Measurements from ENCODE around the gene NR4A1. TPM values are rescaled to one million over a fixed set of nuclear protein-coding genes. Genes with fewer than 3 reads are reported as not detected.

NR4A1 gene
- total RNA-seq, 1 donor from 2014 or later, result 2.3 TPM

DNA sequence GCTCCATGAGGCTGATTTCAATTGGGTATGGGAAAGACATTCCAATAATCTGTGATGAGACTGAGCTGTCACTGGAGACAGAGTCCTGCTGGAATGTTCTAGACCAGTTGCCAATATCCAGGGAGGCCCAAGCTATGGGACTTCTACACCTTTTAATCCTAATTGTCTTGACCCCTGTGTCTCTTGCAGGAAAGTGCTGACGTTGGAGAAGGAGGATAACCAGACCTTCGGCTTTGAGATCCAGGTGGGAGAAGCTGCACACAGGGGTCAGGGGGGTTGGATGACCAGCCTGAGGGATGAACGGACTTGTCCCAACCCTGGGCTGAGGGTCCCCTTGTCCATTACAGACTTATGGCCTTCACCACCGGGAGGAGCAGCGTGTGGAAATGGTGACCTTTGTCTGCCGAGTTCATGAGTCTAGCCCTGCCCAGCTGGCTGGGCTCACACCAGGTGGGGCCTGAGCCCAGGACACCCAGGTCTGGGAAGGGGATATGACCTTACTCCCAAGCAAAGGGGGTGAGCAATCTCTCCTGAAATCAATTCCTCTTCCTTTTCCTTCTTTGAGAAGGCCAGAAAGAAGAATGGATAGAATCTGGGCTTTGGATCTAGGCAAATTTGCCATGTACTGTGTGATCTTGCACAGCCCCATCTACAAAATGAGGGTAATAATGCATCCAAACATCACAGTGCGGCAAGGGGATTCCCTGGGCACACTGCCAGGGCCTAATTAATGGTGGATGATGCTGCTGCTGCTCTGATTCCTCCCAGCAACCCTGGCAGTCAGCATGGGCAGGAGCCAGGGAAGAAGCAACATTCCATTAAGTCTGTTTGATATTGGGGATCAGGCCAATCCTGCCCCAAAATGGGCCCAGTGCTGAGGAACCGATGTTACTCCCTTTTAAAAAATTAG is 40.3 kb upstream of the NR4A1 start:
- FAIRE-seq, result no peak

DNA sequence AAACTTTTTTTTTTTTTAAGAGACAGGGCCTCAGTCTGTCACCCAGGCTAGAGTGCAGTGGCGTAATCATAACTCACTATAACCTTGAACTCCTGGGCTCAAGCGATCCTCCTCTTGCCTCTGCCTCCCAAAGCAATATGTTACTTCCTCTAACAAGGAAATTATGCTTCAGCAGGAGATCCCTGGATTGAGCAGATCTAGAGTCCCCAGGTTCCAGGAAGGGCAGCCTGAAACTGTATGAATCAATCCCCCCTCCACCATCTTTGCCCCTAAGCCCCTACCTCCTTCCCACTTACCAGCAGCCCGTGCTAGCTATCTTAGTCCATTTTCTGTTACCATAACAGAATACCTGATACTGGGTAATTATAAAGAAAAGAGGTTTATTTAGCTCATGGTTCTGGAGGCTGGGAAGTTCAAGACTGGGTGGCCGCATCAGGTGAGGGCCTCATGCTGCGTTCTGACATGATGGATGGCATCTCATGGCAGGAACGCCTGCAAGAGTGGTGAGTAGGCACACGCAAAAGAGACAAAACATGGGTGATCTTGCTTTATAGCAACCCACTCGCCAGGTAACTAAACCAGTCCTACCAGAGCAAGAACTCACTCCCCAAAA is 39.5 kb upstream of the NR4A1 start:
- Mint-ChIP-seq H3K4me3 (ENCODE audit: unreplicated experiment) (no peak overlapping the region), H3K27me3 (ENCODE audit: low read depth, unreplicated experiment) (peaks cover 9% of the 10 kb centered on the region), H3K4me1 (ENCODE audit: low read depth, unreplicated experiment) (peaks cover 26% of the 10 kb centered on the region), H3K27ac (ENCODE audit: unreplicated experiment) (no peak overlapping the region), H3K36me3 (ENCODE audit: low read depth, unreplicated experiment) (peaks cover 12% of the 10 kb centered on the region), H3K9me3 (ENCODE audit: unreplicated experiment) (peaks cover 3% of the 10 kb centered on the region)
- no peak overlapping the region for H3K4me2 ChIP-seq (ENCODE audit: low read length)
- no peaks in the 10 kb centered on the region for H3K79me2 ChIP-seq (ENCODE audit: insufficient read depth, low read length)
- H3K4me3 ChIP-seq (ENCODE audit: insufficient read depth, low read depth, low read length), result no peak overlapping the region
- no peak overlapping the region for H3K9ac ChIP-seq (ENCODE audit: low read length)
- H3K4me1 ChIP-seq (ENCODE audit: insufficient read depth, low read length), result peaks cover 17% of the 10 kb centered on the region
- DNase-seq (ENCODE audit: low read depth), result no peak
- H3K27me3 ChIP-seq (ENCODE audit: insufficient read depth, low read length), result no peaks in the 10 kb centered on the region
- no peak overlapping the region for H3K27ac ChIP-seq (ENCODE audit: low read depth, low read length)
- H2AFZ ChIP-seq (ENCODE audit: low read depth, low read length), result no peak overlapping the region
- H3K36me3 ChIP-seq (ENCODE audit: insufficient read depth, low read length), result no peaks in the 10 kb centered on the region
- no peaks in the 10 kb centered on the region for H4K20me1 ChIP-seq (ENCODE audit: insufficient read depth, low read length)
- H3K9me3 ChIP-seq (ENCODE audit: insufficient read depth, low read depth, low read length), result no peaks in the 10 kb centered on the region
- TF ChIP-seq, protein P1, sequence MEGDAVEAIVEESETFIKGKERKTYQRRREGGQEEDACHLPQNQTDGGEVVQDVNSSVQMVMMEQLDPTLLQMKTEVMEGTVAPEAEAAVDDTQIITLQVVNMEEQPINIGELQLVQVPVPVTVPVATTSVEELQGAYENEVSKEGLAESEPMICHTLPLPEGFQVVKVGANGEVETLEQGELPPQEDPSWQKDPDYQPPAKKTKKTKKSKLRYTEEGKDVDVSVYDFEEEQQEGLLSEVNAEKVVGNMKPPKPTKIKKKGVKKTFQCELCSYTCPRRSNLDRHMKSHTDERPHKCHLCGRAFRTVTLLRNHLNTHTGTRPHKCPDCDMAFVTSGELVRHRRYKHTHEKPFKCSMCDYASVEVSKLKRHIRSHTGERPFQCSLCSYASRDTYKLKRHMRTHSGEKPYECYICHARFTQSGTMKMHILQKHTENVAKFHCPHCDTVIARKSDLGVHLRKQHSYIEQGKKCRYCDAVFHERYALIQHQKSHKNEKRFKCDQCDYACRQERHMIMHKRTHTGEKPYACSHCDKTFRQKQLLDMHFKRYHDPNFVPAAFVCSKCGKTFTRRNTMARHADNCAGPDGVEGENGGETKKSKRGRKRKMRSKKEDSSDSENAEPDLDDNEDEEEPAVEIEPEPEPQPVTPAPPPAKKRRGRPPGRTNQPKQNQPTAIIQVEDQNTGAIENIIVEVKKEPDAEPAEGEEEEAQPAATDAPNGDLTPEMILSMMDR (IDR thresholded peaks at IDR 0.05; ENCODE audit: insufficient read depth, low read depth, low read length), result no peak
- no peak for TF ChIP-seq EZH2 (IDR thresholded peaks at IDR 0.05; ENCODE audit: insufficient read depth, low read length)
- no peak for FAIRE-seq

More for the DNA sequence above, 40.3 kb upstream of the NR4A1 start:
- Mint-ChIP-seq H3K27me3 (ENCODE audit: low read depth, unreplicated experiment) (peaks cover 7% of the 10 kb centered on the region), H3K4me3 (ENCODE audit: unreplicated experiment) (peak overlapping the region; percentile 68), H3K9me3 (ENCODE audit: unreplicated experiment) (peaks cover 3% of the 10 kb centered on the region), H3K36me3 (ENCODE audit: low read depth, unreplicated experiment) (peaks cover 8% of the 10 kb centered on the region), H3K27ac (ENCODE audit: unreplicated experiment) (peak overlapping the region; percentile 69), H3K4me1 (ENCODE audit: low read depth, unreplicated experiment) (peaks cover 24% of the 10 kb centered on the region)
- no peak for DNase-seq (ENCODE audit: low read depth)
- H3K9me3 ChIP-seq (ENCODE audit: insufficient read depth, low read depth, low read length), result no peaks in the 10 kb centered on the region
- H4K20me1 ChIP-seq (ENCODE audit: insufficient read depth, low read length), result peaks cover 3% of the 10 kb centered on the region
- no peaks in the 10 kb centered on the region for H3K36me3 ChIP-seq (ENCODE audit: insufficient read depth, low read length)
- peak overlapping the region; percentile 47 for H2AFZ ChIP-seq (ENCODE audit: low read depth, low read length)
- no peak overlapping the region for H3K4me3 ChIP-seq (ENCODE audit: insufficient read depth, low read depth, low read length)
- peaks cover 5% of the 10 kb centered on the region for H3K27me3 ChIP-seq (ENCODE audit: insufficient read depth, low read length)
- H3K9ac ChIP-seq (ENCODE audit: low read length), result peak overlapping the region; percentile 17
- H3K4me1 ChIP-seq (ENCODE audit: insufficient read depth, low read length), result peaks cover 21% of the 10 kb centered on the region
- TF ChIP-seq EZH2 (IDR thresholded peaks at IDR 0.05; ENCODE audit: insufficient read depth, low read length), result no peak
- TF ChIP-seq, protein P1 (IDR thresholded peaks at IDR 0.05; ENCODE audit: insufficient read depth, low read depth, low read length), result no peak
- no peaks in the 10 kb centered on the region for H3K79me2 ChIP-seq (ENCODE audit: insufficient read depth, low read length)
- H3K4me2 ChIP-seq (ENCODE audit: low read length), result peak overlapping the region; percentile 37
- H3K27ac ChIP-seq (ENCODE audit: low read depth, low read length), result no peak overlapping the region

Data from astrocyte (in vitro differentiated cells and primary cell).